HG02610 (cell line): ENCODE data around the gene EPHB1.

ENCODE experiments used
- ATAC-seq: cut with Tn5 transposase; IDR thresholded peaks from one replicate; pipeline ENCODE4 v1.9.1; 2021; ENCODE audit warnings: mild to moderate bottlenecking, moderate library complexity; ENCODE audit not compliant: unreplicated experiment

EPHB1 gene

DNA sequence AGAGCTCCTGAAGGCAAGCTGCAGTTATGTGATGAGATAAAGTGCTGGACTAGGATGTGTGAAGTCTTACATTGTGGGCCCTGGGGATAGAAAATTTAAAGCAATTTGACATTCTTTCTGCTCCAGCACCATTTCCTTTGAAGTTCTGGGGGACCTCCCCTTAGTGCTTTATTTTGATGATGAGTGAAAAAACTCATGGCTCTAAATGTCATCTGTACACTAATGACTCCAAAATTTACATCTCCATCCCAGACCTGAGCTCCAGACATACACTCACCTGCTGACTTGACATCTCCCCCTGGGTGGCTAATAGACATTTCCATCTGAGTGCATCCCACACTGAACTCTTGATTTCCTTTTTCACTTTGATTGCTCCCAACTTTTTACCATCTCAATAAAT is 276.4 kb downstream of the EPHB1 start:
- no peak for ATAC-seq

DNA sequence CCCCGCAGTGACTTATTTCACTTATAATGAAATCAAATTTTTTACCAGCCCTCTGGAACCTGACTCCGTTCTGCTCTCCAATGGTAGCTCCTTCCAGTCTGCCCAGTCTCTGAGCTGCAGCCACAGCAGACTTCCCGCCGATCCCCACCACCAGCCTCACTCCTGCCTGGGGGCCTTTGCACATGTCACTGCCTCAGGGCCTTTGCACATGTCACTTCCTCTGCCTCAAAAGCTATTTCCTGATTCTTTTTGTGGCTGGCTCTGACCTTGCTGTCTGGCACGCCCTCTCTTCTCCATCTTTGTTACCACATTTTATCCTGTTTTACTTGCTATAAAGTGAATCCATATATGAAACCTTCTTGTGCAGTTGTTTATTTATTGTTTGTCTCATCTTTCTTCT is 277.4 kb downstream of the EPHB1 start:
- no peak for ATAC-seq

DNA sequence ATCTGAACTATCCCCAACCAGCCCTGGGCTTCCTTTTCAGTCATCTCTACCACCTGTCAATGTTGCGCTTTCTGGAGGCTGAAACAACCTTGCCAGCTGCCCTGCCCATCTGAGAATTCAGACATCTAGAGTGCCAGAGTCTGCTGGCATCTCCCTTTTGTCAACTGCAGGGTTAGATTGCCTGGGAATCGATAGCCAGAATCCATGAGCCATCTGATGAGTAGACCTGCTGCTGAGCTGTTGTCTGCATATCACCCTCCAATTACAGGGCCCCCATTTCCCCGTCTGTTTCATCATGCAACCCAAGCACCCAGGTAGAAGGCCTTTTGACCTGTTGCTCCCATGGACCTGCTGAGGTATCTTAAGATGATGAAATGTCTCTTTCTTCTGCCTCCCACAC is 280.1 kb downstream of the EPHB1 start:
- ATAC-seq: no peak

GRCh38 chr3:135076341-135076740 is 281.3 kb downstream of the EPHB1 start:
- no peak for ATAC-seq

GRCh38 chr3:135077186-135077585 is 282.1 kb downstream of the EPHB1 start:
- ATAC-seq: no peak

DNA sequence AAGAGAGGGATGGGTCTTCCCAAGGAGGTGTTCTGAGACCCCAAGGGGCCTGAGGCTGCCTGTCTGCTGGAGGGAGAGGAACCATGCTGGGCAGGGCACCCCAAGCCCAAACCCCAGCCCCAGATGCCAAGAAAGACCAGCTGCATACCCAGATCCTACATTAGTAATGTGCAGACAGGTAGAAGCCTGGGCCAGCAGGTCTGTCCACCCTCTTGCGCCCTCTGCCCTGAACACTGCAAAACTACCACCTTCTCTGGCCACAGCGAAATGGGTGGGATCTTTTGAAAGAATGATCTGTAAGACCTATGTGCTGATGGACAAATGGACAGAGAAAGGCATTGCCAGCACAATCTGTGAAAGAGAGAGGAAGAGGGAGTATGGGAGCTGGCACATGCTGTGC is 283.2 kb downstream of the EPHB1 start:
- ATAC-seq: no peak

DNA sequence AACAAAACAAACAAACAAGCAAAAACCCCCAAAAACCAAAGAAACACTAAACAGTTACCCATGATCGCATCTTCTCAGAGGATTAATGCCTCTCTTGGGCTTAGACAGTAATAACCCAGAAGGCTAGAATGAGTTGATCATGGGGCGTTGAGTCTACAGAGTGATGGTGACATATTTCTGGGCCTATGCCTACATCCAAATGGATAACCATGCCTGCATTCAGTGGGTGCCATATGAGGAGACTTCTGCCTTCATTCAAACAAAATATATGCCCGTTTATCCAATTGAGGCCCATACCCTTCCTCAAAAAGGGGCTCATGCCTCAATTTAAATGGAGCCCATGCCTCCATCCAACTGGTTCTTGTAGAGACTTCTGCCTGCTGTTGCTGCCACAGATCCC is 284.0 kb downstream of the EPHB1 start:
- no peak for ATAC-seq

DNA sequence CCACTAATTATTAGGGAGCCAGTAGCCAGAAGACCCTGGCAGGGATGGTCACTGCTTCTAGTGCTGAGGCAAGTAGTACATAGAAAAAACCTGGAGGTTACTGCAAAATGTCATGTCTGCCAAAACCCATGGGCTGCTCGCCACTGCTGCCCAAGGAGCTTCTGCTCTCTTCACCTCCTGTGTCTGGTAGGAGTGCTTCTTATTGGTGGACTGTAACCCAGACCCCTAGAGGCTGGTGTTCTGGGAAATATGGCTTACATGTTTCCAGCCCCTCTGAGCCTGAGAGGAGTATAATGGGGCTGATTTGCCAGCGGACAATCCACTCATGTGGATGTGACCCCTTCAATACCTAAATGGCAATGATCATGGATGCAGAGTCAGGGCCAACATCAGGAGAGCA is 286.4 kb downstream of the EPHB1 start:
- ATAC-seq: no peak

GRCh38 chr3:135081856-135082434 is 286.9 kb downstream of the EPHB1 start:
- ATAC-seq: no peak

GRCh38 chr3:135082706-135083105 is 287.6 kb downstream of the EPHB1 start:
- no peak for ATAC-seq

GRCh38 chr3:135083179-135083578 is 288.1 kb downstream of the EPHB1 start:
- no peak for ATAC-seq

GRCh38 chr3:135083756-135084155 is 288.7 kb downstream of the EPHB1 start:
- no peak for ATAC-seq

DNA sequence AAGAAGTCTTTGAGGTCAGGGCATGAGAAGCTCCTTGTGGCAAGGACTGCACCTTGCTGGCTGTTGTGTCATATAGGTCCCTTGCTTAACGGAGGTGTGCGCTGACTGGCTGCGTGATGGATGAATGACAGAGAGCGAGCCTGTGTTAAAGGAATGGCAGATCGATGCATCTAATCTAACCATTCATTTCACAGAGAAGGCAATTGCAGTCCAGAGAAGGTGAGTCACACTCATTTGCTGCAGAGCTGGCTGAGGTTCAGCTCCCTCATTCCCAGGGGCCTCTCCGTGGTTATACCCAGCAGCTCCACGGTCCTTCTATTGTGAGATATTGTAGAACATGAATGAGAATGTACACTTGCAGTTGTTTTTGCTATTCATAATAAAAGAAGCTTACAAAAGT is 289.3 kb downstream of the EPHB1 start:
- ATAC-seq: no peak

DNA sequence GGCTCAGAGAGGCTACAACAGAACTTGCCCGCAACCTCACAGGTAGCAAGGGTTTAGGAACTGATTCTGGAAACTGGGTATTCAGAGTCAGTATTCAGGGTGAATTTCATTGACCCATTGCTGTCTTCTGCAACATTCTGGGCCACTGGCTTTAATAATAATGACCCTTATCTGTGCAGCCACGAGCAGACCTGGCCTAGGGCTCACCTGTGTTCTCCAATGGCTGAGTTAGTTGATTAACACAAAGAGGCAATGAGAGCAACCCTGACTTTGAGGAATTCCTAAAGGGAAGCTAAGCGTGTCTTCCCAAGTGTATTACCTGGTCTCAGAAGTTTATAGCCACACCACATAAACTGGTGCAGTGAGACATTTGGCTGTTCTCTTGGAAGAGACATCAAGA is 289.9 kb downstream of the EPHB1 start:
- ATAC-seq: no peak

- no peak for ATAC-seq
Observed at GRCh38 chr3:135085652-135086436, 290.8 kb downstream of the EPHB1 start.

DNA sequence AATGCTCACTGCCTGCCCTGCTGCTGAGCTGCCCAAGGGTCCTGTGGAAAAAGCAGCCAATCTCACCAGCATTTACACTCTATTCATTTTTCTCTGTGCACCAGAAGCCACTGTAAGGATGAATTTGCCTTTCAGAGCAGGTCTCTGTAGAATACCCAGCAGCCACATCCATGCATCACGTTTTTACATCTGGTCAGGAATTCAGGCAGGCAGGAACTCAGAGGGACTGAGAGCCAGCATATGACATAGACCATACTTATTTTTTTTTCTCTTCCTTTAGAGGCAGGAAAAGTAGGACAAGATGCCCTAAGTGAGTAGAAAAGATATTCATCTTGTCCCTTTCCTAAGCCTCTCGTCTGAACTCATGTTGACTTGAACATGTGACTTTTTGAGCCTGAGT is 292.7 kb downstream of the EPHB1 start:
- ATAC-seq: no peak

DNA sequence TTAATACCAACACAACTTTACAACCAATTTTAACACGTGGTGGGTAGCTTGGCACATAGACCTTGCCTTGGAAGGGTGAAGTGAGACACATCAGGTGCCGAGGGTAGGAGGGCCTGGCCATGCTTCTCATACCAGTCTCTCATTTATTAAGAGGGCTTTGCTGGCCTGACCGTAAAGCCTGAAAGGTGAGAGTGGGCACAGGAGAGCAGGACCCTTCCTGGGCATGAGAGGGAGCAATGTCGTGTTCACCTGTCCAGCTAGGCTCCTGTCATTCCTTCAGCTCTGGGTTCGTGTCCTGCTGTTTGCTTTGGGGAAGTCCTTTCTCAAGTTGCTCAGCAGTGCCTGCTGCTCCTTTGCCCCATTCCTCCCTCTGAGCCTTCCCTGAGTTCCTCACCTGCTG is 294.4 kb downstream of the EPHB1 start:
- no peak for ATAC-seq

GRCh38 chr3:135090020-135090717 is 295.1 kb downstream of the EPHB1 start:
- no peak for ATAC-seq

- ATAC-seq: no peak
Observed at GRCh38 chr3:135091946-135092345, 296.9 kb downstream of the EPHB1 start.

DNA sequence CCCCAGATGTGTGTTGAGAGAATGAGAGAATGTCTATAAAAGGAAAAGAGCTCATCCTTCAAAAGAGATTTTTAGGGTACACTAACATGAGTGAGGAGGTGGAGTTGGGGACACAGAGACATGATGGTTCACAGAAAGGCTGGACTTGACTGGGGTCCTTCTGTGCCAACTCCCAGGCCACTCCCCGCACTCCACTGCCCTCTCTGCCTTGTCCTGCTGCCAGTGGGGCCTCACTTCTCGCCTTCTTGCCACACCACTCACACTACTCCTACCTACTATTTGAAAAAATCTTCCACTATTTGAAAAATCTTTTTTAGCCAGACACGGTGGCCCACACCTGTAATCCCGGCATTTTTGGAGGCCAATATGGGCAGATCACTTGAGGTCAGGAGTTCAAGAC is 298.1 kb downstream of the EPHB1 start:
- no peak for ATAC-seq

DNA sequence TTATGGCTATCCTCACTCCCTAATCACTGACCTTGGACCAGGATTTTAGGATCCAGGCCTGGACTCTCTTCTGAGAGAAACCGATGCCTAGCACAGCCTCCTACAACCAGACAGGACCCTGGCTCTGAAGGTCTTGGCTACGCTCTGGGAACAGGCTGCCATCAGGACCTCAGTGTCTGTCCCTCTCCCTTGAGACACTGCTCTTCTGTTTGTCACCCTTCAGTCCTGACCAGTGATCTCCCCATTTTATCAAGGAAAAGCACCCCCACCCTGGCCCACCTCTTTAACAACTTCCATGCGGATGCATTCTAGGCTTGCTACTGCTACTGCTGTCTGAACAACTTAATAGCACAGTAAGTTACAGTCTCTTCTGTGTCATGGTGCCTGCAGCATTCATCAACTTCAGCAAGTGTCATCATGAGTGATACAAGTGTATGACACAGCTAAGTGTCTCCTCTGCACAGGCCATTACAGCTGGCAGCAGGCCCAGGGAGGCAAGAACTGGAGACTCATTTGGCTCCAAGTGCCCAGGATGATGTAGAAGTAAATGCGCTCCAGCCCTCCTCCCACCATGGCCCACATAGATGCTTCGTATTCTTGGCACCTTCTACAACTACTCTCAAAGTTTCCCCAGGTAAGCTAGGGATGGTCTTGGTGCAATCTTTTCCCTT is 302.4 kb downstream of the EPHB1 start:
- no peak for ATAC-seq
